Motor neuron (in vitro differentiated cells): ENCODE data around the gene RFPL3. TPM values are rescaled to one million over a fixed set of nuclear protein-coding genes. Genes with fewer than 3 reads are reported as not detected.

Source experiments
- ATAC-seq, 8 experiments: fragments of 200-7000 bp; cut with Tn5 transposase; replicated peaks in 6 of 8; 2 replicates each; pipeline ENCODE4 v1.8.0; 2021; ENCODE audit warnings: mild to moderate bottlenecking in 8 of 8, moderate library complexity in 8 of 8
- H3K27ac ChIP-seq, 2 donors: fragments of 250-450 bp; sonication (Bioruptor Pico); 2 replicates each; pipeline ENCODE4 v1.9.0; 2021; ENCODE audit warnings: antibody characterized with exemption in 2 of 2, mild to moderate bottlenecking in 2 of 2, moderate library complexity in 1 of 2
- H3K4me1 ChIP-seq, 2 donors: fragments of 250-450 bp; sonication (Bioruptor Pico); replicated peaks in 1 of 2; 2 replicates each; pipeline ENCODE4 v1.6.1; 2021; ENCODE audit warnings: antibody characterized with exemption in 2 of 2, mild to moderate bottlenecking in 2 of 2, moderate library complexity in 1 of 2
- H3K4me3 ChIP-seq, 5 donors: fragments of 250-450 bp; sonication (Bioruptor Pico); 2 replicates each; pipeline ENCODE4 v1.9.0; 2021; ENCODE audit warnings: antibody characterized with exemption in 5 of 5, mild to moderate bottlenecking in 5 of 5, moderate library complexity in 4 of 5
- WGBS, 10 experiments: fragments of 450-650 bp; shearing (Covaris generic); methylation state at CpG; one replicate each; pipeline ENCODE4 v1.0.0; 2022; 5-methylcytosine and 5-hydroxymethylcytosine counted together
- in situ Hi-C, 9 experiments: fragments of 400-800 bp; cut with MboI; loops; one replicate each; pipeline ENCODE4 v1.15.0; 2021; ENCODE audit warnings: low sequenced_read_pairs in 9 of 9, low pct_unique_long_range_greater_than_20kb in 2 of 9; ENCODE audit not compliant: unreplicated experiment in 9 of 9
- total RNA-seq, 8 experiments: library from RNA; unstranded; fragments of 300-600 nt; gene quantifications; 2 replicates each; pipeline versions ENCODE4 v1.2.3 to v1.2.4, GENCODE V29; 2022

RFPL3 gene
- total RNA-seq, 8 experiments from 2014 or later, result 0.24 to 0.31 TPM; not detected in 6

DNA sequence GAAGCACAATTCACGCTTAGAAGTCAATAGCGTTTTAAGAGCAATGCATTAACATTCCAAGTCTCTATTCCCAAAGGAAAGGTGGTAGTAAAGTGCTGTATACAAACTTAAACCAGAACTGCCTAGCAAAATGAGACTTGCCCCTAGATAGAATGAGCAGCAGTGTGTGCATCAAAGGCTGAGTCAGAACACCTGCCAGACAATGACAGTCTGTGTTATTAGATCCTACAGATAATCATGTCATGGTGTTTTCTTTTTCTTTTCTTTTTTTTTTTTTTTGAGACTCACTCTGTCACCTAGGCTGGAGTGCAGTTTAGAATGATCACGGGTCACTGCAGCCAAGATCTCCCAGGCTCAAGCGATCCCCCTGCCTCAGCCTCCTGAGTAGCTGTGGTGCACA, 52.8 kb downstream of the RFPL3 start:
- peak overlapping the region; percentile 66 to 96 (median 78) for H3K4me3 ChIP-seq
- WGBS, 10 experiments, result 43 to 100% (median 88%) methylated on average over 1 to 4 of the region's 4 CpGs
- in situ Hi-C loops, result no loop called here
- H3K4me1 ChIP-seq, result peaks cover 8 to 10% of the 10 kb centered on the region in 2 donors
- no peak for ATAC-seq
- H3K27ac ChIP-seq, result no peak overlapping the region

Other genes with a start within 250 kb of the RFPL3 start
- gene C22orf42, start 198.6 kb upstream of the RFPL3 start, total RNA-seq, result 1 to 10 TPM in 4 of 8 experiments, under 1 TPM in 1, not detected in 3; 0.71 to 5.2 (median 3.0) TPM
- gene RFPL2, start 152.8 kb upstream of the RFPL3 start, total RNA-seq, result 1 to 10 TPM in 3 of 8 experiments, under 1 TPM in 3, not detected in 2; 0.42 to 1.3 (median 0.89) TPM
- gene SLC5A4, start 102.5 kb upstream of the RFPL3 start, total RNA-seq, result under 1 TPM in 2 of 8 experiments, not detected in 6; 0.14 to 0.81 TPM
- 100 to 1,000 TPM in 2 of 8 experiments, 10 to 100 TPM in 6; 73.0 to 114 (median 81.8) TPM for gene RTCB, start 54.4 kb downstream of the RFPL3 start, total RNA-seq
- 1 to 10 TPM in 1 of 8 experiments, under 1 TPM in 1, not detected in 6; 0.11 to 5.0 TPM for gene BPIFC, start 106.6 kb downstream of the RFPL3 start, total RNA-seq
- gene FBXO7, start 116.9 kb downstream of the RFPL3 start, total RNA-seq, result 100 to 1,000 TPM in 1 of 8 experiments, 10 to 100 TPM in 7; 39.8 to 100 (median 60.2) TPM